GM19023 (cell line): ENCODE results near the gene EIF1.
"Not testable (repeated sequence)": the region's sequence is repeated elsewhere in the genome, so short reads cannot be mapped to it uniquely, and the experiment has no call there.

ENCODE experiments used
- ATAC-seq: cut with Tn5 transposase; IDR thresholded peaks from one replicate; pipeline ENCODE4 v1.9.1; 2021; ENCODE audit warnings: mild to moderate bottlenecking, moderate library complexity; ENCODE audit not compliant: unreplicated experiment

EIF1 gene

DNA sequence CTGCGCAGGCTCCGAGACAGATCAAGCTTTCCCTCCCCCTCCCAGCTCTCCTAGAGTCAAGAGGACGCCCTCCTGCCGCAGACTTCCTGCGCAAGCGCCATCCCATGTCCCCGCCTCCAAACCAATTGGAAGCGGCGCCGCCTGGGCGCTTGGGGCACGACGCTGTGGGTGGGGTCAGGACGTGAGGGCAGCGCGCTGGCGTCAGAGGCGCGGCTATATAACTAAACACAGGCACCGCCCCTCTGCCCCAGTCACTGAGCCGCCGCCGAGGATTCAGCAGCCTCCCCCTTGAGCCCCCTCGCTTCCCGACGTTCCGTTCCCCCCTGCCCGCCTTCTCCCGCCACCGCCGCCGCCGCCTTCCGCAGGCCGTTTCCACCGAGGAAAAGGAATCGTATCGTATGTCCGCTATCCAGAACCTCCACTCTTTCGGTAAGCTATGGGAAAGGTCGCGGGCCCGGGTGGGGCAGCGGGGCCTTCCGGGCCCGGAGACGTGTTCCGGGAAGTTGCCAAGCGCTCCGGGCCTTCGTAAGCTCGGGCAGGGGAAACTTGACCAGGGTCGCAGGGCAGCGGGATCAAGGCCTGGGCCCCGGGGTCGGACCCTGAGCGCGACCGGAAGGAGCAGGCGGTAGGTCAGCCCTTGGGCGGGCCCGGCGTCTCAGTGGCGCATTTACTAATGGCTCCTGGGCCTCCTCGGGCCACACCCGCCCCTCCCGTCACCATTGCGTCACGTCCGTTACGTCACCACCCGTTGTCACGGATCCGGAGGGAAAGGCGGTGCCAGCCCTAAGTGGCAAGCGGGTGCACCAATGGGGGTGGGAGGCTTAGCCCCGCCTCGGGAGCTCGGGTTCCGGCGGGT, at the start of gene EIF1:
Gene EIF1, plus strand, starts transcription at position 245 of the 856 bp plus-strand sequence. Its CDS starts 154 bp downstream, at position 399.
- peak; percentile 77 for ATAC-seq

DNA sequence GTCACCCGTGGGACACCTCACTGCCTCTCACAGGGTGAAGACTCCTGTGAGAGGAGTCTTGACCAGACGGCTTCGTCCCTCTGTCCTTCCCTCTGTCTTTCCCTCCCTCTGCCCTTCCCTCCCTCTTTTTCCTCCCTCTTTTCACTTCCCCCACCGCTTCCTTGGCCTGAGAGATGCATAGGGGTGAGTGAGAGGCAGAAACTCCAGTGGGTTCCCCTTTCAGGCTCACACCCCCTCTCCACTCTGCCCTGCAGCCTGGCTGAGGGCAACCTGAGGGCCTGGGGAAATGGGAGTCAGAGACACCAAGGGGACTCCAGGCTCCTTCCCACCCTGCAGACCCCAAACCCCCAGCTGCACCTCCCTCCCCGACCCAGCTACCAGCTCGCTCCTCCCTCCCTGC, 49.7 kb upstream of the EIF1 start:
- no peak for ATAC-seq

DNA sequence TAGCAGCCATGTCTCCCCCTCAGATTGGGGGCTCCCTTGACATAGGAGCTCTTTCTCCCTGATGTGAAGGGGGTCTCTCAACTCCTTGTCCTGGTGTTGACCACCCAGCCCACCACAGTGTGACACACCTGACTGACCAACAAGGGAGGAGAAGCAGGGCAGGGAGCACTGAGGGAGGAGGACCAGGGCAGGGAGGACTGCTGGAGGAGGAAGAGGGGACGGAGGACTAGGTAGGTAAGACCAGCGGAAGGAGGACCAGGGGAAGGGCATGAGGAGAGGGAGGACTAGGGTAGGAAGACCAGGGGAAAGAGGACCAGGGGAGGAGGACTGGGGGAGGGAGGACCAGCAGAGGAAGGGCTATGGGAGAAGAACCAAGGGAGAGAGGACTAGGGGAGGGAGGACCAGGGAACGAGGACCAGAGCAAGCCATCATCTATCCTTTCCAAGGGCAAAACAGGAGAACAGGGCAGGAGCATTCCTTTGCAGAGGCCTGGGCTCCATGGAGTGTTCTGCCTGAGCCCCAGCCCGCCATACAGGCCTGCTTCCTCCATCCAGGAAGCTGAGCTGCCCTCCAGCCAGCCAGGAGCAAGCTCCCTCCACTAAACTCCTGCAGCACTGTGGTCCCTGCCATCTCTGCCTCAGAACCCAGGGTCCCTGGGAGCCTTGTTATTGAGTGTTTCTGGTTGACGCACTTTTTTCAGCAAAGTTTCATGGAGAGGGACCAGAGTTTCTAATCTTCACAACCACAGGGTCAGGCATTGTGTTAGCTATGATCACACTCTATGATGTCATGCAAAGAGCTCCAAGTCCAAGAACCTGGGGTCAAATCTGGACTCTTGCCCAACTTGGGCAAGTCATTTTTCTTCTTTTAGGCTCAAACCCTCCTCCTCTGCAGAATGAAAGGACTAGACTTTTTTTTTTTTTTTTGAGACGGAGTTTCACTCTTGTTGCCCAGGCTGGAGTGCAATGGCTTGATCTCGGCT, 48.9 kb upstream of the EIF1 start:
- ATAC-seq, result no peak

DNA sequence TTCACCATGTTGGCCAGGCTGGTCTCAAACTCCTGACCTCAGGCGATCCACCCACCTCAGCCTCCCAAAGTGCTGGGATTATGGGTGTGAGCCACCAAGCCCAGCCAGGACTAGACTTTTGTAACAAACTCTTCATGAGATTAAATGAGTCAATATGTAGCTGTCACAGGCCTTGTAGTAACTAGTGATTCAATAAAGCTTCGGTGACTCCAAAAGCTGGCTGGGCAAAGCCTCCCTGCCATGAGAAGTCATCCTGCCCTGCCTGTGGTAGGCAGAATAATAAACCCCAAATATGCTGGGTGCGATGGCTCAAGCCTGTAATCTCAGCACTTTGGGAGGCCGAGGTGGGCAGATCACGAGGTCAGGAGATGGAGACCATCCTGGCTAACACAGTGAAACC, 48.1 kb upstream of the EIF1 start:
- ATAC-seq, result not testable (repeated sequence)

DNA sequence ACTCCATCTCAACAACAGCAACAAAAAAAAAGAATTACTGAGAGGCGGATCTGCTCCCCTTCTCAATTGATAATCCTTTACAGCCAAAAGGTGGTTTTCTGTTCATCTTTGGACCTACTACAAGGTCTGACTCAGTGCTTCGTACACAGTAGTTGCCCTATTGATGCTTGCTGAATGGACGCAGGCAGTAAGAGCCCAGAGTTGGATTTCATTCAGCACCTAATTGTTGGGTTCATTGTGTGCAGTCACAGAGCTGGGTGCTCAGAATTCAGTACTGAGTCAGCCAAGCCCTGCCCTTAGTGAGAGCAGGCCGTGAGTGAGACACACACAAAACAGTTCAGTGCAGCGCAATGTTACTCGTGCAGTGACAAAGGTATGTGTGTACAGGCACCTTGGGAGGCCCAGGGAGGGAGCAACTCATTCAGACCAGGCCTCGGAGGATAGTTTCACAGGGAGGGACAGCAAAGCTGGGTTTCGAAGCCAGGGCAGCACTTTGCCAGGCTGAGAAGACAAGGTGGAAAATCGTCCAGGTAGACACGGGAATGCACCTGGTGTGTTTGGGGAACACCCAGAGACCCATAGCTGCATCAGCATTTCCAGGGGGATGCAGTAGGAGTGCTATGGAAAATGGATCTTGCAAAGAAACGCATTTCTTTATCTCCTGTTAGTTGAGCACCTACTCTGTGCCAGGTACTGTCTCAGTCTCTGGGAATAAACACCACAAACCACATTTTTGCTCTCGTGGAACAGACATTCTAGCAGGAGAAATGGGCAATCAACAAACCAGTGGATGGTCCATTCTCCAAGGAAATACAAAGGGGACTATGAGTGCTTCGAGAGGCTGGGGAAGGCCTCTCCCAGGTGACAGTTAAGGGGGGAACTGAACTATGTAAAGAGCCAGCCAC, 46.2 kb upstream of the EIF1 start:
- no peak for ATAC-seq

DNA sequence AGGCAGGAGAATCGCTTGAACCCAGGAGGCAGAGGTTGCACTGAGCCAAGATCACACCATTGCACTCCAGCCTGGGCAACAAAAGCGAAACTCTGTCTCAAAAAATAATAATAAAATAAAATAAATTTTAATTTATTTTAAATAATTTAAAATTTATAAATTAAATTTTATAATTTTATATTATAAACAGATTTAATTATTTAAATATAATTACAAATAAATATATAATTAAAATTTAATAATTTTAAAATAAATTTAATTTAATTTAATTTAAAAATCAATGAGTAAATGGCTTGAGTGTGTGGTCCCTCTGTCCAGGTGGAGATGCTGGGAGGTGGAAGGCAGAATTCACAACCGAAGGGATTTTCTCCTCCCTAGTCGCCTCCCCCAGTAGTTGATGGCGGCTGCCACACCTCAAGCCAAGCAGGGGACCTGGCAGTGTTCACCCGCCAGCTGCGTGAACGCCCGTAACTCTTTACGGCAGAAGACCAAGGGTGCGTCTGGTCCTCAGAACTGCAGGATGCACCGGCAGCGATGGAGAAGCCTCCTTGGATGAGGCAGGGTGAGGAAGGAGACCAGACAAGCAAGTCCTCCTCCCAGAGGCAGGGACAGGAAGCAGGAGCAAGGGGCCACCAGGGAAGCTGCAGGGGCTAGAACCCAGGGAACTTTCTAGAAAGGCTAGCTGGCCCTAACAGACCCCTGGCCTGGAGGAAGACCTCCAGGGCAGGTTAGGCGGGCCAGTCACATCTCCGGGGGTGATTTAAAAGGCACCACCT, 41.5 kb upstream of the EIF1 start:
- ATAC-seq, result no peak

DNA sequence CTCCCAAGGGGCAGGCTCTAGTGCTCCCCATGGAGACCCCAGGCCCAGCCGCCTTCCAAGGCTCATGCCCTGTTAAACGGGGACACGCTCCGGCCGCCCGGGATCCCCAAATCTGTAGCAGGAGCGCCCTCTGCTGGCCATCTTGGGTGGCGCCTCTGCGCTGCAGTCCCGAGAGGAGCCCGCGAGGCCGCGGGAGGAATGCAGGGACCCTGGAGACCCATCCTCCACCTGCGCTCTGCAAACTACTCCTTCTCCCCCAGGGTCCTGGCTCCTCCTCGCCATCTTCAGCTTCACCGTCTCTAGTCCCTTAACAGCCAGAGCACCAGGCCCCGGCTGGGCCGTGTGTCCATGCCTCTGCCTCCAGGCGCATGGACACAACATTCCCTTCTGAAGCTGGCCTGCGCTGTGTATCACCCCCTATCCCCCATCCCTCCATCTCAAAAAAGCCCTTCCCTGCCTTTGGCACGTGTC, 40.7 kb upstream of the EIF1 start:
- peak; percentile 69 for ATAC-seq

DNA sequence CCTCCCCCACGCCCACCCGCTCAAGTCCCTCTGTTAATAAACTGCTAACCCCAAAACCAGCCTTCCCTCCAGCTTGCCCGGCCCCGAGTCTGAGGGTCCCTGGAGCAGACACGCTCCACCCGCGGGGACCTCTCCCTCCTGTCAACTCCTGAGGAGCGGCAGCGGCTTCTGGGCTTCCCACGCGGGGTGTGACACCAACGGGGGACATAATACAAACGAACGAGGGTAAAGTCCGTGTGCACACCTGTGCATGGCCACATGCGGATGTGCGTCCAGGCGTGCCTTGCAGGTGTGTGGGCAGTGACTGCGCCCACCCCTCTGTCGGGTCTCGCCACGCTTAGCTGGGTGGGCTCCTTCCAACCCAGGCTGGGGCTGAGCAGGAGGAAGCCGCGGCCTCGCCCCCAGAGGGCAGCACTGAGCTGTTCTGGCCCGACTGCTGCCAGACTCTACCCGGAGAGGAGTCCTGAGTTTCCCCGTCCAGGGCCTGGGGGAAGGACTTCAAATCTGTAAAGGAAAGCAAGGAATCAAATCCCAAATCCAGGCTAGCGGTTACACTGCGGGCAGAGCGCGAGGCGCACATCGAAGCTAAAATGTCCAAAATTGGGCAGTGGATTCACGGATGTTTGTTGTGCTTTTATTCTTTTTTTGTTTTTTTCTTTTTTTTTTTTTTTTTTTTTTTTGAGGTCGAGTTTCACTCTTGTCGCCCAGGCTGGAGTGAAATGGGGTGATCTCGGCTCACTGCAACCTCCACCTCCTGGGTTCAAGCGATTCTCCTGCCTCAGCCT, 40.1 kb upstream of the EIF1 start:
- ATAC-seq, result peak; percentile 68

DNA sequence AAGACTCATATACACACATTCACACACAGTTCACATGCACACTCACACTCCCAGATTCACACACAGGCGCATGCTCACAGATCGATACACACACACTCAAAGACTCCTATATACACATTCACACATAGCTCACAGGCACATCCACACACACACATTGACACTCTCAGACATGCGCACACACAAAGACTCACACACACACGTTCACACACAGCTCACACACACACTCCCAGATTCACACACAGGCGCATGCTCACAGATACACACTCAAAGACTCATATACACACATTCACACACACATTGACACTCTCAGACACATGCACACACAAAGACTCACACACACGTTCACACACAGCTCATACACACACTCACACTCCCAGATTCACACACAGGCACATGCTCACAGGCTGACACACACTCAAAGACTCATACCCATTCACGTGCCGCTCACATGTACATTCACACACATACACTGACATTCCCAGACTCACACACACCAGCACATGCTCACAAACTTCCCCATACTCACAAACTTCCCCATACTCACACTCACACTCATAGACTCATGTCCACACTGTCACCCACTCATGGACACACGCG, 38.7 kb upstream of the EIF1 start:
- no peak for ATAC-seq

DNA sequence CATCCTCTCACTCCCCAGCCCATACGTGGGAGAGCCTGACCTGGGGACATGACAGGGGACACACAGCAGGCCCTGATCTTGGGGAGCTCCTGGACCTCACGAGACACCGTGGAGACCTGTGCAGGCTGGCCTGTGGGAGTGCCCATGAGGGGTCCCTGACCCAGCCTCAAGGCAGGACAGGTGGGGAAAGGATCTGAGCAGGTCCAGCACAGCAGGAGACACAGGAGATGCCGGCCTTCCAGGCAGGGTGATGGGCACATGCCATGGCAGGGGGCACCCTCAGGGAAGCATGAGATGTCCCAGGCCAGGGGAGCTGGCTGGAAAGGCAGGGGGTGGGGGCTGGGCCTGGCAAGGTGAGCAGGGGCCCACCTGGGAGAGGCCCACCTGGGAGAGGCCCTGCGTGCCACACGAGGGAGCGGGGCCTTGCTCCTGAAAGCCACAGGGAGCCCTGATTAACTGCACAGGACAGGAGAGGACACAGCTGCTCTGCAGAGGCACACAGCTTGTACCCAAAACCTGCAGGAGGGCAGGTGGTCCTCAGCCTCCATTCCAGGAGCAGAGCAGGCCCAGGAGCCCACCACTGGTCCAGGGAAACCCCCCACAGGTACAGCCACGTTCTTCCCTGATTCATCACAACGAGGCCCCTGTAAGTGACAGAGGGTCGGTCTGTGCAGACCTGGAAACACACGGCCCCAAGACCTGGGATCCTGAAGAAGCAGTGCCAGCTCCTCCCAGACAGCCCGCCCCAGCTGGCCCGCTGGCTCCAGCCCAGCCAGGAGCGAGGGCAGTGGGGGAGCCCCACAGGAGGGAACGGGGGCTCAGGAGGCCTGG, 37.7 kb upstream of the EIF1 start:
- ATAC-seq, result no peak

DNA sequence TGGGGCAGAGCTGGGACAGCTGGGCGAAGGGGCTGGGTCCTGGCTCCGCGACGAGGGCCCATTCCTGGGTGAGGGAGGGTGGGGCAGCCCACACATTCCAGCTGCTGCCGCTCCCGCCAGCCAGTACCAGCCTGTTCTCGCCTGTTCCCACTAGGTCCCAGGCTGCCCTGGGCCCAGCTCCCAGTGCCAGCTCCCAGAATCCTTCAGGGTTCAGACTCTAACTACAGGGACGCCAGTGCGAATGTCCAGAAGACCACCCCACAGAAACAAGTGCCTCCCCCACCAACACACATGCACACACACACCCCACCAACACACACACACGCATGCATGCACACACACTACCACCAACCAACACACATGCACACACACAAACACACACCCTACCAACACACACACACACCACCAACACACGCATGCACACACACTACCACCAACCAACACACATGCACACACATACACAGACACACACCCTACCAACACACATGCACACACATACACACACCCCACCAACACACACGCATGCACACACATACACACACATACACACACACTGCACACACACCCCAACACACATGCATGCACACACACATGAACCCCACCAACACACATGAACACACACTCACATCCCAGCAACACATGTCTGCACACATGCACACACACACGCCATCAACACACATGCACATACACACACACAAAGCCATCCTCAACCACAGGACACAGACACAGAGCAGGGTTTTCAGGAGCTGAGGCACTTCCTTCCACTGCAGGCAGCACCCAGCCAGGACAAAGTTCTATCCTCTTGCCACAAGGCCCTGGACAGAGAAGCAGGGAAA, 36.8 kb upstream of the EIF1 start:
- no peak for ATAC-seq

DNA sequence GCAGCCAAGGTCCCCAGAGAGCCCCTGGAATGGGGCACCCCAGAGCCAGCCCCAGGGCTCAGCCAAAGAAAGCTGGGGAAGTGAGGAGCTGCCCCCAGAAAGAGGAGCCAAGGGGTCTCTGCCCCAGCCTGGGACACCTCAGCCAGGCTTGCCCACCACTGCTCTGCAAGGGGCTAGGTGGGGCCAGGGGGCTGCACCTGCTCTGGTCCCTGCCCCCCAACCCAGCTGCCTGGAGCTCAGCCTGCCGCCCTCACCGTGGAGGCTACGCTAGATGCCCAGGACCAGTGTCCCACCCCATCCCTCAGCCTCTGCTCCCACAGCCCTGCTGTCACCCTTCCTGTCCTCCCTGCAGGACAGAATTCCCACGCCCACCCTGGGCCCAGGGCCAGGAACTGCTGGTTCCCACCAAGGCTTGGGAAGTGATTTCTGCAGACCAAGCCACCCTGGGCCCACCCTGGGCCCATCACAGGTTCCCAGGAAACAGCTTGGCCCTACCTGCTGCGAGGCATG, 36.2 kb upstream of the EIF1 start:
- ATAC-seq, result no peak

DNA sequence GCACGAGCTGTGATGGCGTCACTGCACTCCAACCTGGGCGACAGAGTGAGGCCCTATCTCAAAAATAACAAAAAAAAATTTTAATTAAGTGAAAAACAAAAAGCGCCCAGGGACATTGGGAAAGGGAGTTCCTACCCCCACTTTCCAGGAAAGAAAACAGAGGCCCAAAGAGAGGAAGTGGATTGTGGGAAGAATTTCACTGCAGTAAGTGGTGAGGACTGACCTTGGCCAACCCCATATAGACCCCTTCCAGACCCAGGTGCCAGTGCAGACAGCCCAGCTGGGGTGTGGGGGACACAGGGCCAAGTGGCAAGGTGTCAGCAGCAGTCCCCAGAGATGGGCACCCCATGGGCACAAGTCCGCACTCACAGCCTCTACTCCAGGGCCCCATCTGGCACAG, 35.3 kb upstream of the EIF1 start:
- no peak for ATAC-seq

DNA sequence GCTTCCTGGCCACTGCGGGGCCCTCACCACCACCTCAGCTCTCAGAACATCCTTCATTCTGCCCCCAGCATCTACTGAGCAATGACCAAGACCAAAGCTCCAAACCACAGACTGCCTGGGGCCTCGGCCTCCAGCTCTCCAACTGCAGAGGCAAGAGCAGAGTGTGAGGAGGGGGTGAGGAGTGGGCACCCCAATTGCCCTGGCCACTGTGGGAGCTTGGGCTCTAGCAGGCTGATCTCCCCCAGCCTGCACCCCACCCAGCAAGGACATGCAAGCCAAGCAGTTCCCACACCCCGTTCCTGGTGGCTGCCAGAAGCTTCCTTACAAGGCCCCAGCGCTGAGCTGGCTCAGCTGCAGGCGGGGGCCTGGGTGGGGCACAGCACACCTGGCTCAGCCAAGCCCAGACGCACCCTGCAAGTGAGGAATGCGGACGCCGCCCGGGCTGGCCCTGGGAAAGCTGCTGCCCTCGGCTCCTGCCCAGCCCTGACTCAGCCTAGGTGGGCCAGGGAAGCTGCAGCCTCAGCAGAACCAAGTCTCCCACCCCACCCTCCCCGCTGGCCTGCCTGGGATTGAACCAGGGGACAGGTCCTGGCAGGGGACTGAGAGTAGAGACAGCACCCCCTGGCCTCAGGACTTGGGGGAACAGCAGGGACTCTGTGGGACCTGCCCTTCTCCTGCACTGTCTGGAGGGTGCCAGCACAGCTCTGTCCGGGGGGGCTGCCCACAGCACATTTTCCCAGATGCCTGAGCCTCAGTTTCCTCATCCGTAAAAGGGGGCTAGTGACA, 34.6 kb upstream of the EIF1 start:
- no peak for ATAC-seq

DNA sequence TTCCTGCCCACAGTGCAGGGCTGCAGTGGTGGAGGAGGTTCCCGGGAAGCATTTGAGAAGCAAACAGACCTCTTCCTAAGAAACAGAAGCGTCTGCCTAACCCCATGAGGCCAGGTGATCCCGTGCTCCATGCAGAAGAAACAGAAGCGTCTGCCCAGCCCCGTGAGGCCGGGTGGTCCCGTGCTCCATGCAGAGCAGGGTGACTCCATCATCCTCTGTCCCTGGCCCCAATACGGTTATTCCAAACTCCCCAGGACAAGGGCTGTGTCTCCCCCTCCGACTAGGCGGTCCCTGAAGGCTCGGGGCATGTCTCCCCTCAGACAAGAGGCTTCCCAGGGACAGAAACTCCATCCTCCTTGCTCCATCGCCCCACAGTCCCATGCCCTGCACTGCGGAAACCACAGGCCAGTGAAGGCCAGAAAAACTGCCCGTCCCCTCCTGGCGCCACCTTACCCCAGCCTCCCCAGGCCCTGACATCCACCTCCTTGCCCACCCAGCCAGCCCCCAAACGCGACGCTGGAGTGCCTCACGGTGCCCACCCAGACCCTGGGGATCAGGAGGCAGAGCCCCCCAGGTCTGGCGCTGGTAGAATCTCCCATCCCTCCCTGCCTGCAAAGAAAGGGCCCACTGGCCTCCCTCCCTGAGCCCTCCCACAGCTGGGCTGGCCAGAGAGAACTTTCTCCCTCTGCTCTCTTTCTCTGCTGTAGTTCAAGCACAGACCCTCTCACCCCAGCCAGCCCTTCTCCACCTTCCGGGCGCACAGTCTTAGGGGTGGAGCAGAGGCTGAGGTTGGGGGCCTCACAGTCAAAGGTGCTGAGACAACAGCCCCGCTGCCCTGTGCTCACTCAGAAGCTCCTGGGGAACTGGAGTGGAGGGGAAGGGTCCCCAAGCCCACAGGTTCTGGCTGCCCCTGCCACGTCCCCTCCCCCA, 33.7 kb upstream of the EIF1 start:
- no peak for ATAC-seq
